Right ventricle myocardium superior (tissue), 1 donor: ENCODE measurements around the gene RRBP1. TPM values are rescaled to one million over a fixed set of nuclear protein-coding genes. Genes with fewer than 3 reads are reported as not detected.
"Not testable (repeated sequence)": the region's sequence is repeated elsewhere in the genome, so short reads cannot be mapped to it uniquely, and the experiment has no call there.

ENCODE experiments used
- ATAC-seq: fragments of 200-7000 bp; cut with Tn5 transposase; one replicate; pipeline ENCODE4 v1.9.1; 2020; ENCODE audit warnings: mild to moderate bottlenecking; ENCODE audit not compliant: poor library complexity
- DNase-seq: peaks from one replicate; pipeline ENCODE4 v3.0.0-alpha.2; 2020
- intact Hi-C: fragments of 100-400 bp; cut with DNase I; formaldehyde crosslinking; loops from one replicate; pipeline ENCODE4 v1.11.2; 2022
- total RNA-seq: library from RNA; stranded (reverse); fragmentation: NEBNext Ultra II Directional; extraction: Animal tissue kit (Norgen Biotek cat#: 25700); gene quantifications from one replicate; pipeline ENCODE4 v1.2.1, GENCODE V29; 2021
- donor health status: DM: no; HTN: yes; CAD: no; lungs with severe emphysema.

RRBP1 gene
- total RNA-seq, 1 donor from 2014 or later = 32.1 TPM

DNA sequence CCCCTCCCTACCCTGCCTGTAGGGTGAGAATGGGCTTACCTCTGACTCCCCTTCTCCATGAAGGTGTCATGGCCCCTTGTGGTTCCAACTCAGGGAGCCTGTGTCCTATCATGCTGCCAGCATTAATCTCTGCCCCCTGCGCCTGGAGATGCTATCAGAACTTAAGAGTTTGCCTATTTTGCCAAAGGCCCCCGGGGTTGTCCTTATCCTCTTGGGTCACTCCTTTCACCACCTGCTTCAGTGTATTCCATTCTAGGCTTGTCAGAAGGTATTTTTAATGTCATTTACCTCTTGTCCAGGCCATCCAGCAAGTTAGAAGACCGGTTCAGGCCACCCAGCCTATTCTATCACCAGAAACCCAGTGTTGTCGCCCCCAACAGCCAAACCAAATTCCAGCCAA lies 10.5 kb downstream of the RRBP1 start:
- ATAC-seq = no peak
- no peak for DNase-seq
- intact Hi-C loops = loop anchor here (10.0 kb wide), 1 partner anchor 57 kb away; no protein-coding TSS in a partner anchor

DNA sequence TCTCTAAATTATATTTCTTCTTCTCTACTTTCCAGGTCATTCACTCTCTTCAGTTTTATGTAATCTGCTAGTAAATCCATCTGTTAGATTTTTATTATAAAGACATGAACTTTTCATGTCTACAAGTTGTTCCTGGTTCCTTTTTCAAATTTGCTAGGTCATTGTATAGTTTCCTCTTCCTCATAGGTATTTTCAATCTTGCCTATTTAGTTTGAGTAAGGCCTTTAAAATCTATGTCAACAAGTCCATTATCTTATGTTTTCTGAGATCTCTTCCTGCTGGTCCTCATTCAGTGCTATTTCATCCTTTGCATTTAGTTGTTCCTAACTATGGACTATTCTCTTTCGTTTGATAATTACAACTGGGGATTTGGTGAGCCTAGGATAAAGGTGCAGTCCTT lies 11.0 kb downstream of the RRBP1 start:
- intact Hi-C loops = loop anchor here (10.0 kb wide), 1 partner anchor 56 kb away; no protein-coding TSS in a partner anchor
- DNase-seq = no peak
- ATAC-seq = no peak

DNA sequence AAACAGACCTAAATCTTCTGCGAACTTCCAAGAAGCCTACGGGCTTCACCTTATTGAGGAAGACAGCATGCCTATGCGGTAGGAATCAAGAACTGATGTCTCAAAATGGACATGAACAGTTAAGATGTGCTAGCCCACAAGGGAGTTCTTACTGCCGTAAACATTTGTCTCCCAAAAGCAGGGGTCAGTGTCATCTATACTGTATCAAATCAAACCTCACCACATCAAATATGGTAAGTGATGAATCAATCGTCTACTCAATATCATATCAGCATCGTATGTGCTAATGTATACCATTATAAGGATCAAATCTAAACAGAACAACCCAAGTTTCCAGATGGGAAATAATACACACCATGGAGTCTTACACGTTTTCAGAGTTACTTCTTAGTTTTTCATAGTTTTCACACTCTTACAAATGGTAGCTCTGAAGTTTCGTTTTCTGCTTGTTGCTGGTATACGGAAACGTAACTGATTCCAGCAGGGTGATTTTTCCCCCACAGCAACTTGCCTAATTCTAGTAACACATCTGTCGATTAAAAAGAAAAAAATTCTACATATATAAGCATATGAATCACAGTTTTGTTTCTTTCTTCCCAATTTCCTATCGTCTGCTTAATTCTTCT lies 12.6 kb downstream of the RRBP1 start:
- DNase-seq = no peak
- intact Hi-C loops = no loop called here
- no peak for ATAC-seq

DNA sequence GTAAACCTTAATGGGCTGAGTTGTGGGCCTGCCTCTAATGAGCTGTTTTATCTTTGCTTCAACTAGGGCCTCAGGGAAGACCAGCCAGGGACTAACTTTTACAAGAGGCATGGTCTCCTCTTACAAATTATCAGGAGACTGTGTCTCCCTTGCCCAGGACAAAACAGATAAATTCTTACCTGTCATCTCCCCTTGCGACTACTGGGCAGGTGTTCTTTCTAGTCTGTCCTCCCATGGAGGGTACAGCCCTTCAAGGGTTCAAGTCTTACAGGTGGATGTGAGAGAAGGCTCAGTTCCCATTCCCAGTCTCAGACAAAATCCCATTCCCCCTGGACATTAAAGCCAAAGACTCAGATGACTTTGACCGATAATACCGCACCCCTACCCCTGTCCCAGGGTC lies 13.6 kb downstream of the RRBP1 start:
- no peak for ATAC-seq
- intact Hi-C loops = no loop called here
- DNase-seq = no peak

DNA sequence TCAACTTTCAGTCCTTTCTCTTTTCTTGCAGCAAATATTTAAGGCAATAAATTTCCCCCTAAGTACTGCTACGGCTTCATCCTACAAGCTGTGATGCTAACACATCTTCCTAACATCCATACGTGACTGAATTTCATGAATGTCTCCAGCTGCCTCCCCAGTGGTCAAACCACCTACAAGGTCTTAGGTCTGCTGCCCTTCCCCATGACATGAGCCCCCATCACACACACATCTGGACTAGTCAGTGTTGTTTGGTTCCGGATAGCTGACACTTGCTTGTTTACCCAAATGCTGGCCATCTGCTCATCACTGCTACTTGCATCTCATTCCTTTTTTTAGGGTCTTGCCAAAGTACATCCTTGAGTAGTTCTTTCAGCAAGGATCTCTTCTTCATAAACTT lies 14.6 kb downstream of the RRBP1 start:
- no peak for DNase-seq
- intact Hi-C loops = no loop called here
- no peak for ATAC-seq

DNA sequence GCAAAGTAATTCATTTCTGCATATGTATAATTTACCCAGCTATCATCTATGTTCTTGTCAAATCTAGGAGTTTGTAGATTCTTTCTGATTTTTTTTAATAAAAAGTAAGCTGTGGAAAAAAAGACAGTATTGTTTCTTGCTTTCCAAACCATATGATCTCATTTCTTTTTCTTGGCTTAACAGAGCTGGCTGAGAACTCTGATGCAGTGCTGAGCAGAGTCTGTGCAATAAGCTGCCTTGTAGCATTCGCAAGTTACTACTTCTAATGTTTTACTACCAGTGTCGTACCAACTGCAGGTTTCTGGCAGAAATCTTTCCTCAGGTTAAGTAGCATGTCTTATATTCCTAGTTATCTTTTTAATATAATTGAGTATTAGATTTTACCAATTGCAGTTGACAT lies 15.6 kb downstream of the RRBP1 start:
- intact Hi-C loops = no loop called here
- no peak for DNase-seq
- ATAC-seq = peak; percentile 61

DNA sequence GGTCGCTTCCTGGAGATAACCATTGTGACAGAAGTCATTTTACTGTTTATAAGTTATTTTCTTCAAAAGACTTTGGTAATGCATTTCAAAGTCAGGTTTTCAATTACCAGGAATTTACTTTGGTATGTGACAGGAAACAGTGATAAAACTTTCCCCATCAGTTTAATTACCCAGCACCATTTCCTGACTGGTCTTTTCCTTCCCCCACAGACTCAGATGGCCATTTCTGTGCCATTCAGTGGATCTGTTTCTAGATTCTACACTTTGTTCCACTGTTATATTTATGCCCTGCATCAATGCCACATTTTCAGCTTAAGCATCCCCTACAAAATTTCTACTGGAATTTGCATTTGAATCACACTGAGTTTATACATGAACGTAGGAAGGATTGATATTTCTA lies 16.3 kb downstream of the RRBP1 start:
- intact Hi-C loops = no loop called here
- DNase-seq (no peak), ATAC-seq (no peak)

DNA sequence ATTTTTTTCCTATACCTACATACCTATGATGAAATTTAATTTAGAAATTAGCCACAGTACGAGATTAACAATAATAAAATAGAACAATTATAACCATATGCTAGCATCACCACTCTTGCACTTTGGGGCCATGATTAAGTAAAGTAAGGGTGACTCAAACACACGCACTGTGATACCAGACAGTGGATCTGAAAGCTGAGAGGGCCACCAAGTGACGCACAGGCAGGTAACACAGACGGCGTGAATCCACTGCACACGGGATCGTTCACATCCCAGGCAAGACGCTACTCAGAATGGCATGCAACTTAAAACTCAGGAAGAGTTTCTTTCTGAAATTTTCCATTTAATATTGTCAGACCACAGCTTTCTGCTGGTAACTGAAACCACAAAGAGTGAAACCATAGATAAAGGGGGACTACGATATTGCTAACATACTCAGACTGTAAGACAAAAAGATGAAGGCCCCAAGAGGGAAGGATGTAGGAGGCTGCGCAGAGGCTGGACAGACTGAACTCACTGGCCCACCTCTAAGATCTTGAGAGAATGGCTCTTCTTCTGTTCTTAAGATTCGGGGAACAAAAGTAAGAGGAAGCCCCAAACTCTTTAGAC lies 17.9 kb downstream of the RRBP1 start:
- no peak for ATAC-seq
- DNase-seq = no peak
- intact Hi-C loops = no loop called here

DNA sequence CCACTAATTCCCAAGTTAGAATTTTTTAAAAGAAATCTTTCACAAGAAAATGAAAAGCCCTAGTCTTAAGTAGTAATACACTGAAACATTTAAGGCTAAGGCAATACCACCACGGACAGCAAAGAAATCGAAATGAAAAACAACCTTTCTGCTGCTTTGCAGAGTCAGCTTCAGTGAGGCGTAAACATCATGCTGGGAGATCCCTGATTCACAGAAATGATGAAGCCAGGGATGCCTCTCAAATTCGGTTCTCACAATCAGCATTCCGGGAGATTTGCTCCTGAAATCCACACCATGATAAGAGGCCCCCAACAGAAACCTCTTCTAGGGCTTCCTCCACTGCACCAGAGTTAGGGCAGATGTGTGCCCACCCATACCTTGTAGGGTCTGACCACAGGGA lies 18.6 kb downstream of the RRBP1 start:
- intact Hi-C loops = no loop called here
- no peak for ATAC-seq
- DNase-seq = no peak

DNA sequence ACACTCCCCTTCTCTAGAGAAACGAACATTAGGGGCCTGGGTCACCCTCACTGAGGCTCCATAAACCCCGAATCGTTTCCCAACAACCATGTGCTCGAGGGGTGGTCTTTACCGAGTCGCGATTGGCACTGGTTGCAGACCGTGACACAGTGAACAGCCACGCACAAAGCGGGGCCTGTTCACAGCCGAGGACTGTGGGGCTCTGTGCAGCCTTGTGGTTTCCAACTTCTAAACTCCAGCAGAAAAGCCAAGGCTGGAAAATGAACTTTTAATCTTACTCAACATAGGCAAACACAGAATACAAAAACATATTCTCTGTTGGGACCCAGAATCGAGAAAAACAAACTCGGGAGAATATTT lies 19.0 kb downstream of the RRBP1 start:
- DNase-seq (no peak), ATAC-seq (peak; percentile 24)
- intact Hi-C loops = no loop called here

DNA sequence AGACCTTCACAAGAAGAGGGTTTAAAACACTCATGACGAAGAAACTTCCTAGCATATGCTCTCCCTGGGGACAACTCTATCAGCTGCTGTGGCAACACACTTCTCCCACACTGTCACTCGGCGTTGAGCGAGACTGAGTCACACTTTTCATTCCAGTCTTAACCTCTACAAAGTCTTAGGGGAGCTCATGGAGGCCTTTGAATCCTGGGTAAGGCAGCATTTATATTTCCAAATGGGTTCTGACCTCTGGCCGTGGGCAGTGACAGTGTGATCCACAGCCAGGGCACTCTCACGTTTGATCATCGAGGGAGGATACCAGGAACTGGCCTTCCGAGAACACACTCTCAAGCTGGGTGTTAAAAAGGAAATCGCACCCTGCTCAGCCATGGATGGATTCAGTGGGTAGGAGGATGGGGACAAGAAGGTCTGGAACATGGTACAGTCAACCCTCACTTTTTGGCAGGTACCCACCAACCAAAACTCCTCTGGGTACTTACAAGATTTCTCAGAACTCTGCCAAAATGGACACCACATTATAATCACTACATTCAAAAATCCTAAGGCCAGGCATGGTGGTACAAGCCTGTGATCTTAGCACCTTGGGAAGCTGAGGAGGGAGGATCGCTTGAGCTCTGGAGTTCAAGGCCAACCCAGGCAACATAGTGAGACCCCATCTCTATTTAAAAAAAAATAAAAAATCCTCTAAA lies 19.6 kb downstream of the RRBP1 start:
- intact Hi-C loops = no loop called here
- DNase-seq (peak; percentile 58), ATAC-seq (peak; percentile 82)

DNA sequence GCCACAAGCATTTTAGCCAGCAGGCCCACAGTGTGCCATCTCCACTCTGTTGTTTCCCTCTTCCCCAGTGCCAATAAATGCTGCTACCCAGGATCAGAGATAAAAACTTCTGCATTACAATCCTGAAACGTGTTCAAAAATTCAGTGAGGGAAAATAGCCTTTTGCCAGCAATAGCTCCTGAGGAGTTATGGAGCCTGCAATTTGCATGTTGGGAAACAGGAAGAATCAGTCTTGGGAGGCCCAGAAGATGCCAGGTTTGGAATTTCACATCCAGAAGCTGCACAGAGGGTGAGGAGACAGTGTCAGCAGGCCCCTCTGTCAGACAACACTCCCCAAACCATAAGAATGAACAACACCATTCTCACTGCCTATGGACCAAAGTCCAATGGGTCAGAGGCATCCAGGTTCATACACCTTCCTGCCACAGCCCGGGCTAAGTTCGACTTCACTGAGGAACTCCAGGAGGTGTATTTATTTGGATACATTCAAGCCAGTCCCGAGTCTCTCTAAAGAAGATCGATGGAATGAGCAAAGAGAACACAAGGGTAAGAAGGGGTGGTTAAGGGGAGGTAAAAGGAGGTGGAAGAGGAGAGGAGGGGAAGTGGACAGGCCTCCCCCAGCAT lies 20.8 kb downstream of the RRBP1 start:
- no peak for DNase-seq
- intact Hi-C loops = no loop called here
- peak; percentile 34 for ATAC-seq

DNA sequence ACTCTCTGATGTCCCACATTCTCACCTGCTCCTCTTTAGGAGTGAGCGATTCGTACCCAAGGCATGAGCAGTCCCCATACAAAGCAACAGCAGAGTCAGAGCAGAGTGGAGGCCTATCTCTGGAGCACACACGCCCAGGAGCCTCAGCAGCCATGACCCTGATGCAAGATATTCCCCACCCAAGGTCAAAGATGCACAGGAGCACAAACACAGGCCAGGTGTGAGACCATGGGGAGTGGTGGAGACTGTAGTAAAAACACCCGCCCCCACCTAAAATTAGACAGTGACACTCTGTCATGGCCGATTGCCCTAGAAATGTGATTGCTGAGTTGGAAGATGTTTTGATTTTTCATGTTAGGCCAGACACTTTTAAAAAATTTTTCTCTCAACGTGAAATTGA lies 21.4 kb downstream of the RRBP1 start:
- intact Hi-C loops = no loop called here
- DNase-seq (no peak), ATAC-seq (no peak)

DNA sequence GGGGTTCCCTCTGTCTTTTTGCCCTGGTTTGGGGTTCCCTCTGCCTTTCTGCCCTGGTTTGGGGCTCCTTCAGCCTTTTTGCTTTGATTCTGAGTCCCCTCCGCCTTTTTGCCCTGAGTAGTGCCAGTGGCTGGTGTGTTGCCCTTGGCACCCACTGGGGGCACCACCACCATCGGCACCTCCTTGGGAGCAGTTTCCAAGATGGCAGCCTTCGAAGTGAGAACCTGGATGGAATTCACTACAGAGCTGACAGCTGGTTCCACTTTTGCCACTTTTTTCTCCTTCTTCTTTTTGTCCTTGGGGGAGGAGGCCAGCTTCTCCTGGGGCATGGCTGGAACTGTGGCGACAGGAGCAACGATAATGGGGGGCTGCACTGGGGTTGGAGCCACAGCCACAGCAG lies 22.2 kb downstream of the RRBP1 start:
- no peak for DNase-seq
- no peak for ATAC-seq
- intact Hi-C loops = no loop called here

DNA sequence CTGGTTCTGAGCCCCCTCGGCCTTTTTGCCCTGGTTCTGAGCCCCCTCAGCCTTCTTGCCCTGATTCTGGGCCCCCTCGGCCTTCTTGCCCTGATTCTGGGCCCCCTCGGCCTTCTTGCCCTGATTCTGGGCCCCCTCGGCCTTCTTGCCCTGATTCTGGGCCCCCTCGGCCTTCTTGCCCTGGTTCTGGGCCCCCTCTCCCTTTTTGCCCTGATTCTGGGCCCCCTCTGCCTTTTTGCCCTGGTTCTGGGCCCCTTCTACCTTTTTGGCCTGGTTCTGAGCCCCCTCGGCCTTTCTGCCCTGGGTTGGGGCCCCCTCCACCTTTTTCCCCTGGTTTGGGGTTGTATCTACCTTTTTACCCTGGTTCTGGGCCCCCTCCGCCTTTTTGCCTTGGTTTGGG lies 22.7 kb downstream of the RRBP1 start:
- intact Hi-C loops, DNase-seq, ATAC-seq: not testable (repeated sequence)

DNA sequence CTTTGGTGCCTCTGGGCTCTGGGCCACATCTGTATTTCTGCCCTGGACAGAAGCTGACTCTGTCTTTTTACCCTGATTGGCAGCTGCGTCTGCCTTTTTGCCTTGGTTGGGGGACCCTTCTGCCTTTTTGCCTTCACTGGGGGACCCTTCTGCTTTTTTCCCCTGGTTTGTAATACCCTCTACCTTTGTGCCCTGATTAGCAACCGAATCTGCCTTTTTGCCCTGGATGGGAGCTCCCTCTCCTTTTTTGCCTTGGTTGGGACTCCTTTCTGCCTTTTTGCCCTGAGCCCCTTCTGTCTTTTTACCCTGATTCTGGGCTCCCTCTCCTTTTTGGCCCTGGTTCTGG lies 23.4 kb downstream of the RRBP1 start:
- no peak for DNase-seq
- intact Hi-C loops = no loop called here
- ATAC-seq = no peak

DNA sequence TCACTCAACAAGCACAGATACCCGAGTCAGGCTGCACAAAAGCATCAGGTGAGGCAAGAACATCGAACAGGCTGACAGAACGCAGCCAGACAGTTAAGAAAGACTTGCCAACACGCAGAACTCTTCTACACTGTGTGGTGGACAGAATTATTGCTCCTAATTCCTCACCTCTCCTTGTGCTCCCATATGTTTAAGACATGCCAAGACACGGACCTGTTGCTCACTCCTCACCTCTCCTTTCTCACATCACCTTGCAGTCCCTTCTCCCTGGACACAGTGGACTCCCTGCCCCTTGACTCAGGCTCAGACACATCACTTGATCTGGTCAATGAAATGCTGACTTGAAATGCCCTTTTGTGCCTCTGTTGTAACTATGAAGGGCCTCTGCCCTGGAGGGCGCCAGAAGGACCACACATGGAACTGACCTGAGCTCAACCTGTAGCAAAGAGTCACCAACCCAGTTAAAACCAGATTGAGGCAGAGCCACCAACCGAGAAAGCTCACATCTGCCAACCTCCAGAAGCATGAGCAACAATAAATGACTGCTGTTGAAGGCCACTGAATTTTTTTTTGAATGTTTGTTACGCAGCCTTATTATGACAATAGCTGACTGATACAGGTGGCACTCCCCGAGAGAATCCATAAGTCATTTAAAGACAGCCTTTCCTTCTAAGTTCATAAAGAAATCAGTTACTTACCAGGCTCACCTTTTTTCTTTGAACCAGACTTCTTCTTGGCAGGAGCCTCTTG lies 24.0 kb downstream of the RRBP1 start:
- DNase-seq (no peak), ATAC-seq (no peak)
- intact Hi-C loops = no loop called here

DNA sequence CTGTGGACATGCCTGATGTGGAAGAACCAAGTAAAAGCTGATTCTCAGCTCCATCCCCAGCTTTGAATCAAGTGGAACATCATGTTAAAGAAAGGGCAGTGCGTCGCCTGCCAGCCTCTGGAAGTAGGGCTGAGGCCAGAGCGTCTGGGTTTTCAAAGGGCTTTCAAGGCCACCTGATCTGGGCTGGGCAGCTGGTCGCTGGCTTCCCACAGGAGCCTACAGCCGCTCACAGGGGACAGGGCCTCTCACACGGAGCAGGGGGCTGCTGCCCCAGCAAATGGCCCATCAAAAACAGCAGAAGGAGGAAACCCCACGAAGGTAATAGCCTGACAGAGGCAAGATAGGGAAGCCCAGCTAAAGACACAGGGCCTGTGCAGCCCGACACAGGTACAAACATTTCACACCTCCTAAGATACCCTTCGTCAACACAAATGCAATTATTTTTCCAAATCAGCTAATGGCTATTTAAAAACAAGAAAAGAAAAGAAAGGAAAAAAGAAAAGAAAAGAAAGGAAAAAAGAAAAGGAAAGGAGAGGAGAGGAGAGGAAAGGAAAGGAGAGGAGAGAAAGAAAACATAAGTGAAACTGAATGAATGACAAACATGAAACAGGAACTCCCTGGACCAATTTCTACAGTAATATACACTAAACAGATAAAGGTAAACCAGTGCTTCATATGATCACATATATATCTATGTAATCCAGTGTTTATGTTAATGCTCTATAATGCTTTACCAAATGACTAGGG lies 24.8 kb downstream of the RRBP1 start:
- ATAC-seq (no peak), DNase-seq (no peak)
- intact Hi-C loops = no loop called here
